ENCODE data around the gene UBE2N.
"Not testable (repeated sequence)": the region's sequence is repeated elsewhere in the genome, so short reads cannot be mapped to it uniquely, and the experiment has no call there.

Gene UBE2N

DNA sequence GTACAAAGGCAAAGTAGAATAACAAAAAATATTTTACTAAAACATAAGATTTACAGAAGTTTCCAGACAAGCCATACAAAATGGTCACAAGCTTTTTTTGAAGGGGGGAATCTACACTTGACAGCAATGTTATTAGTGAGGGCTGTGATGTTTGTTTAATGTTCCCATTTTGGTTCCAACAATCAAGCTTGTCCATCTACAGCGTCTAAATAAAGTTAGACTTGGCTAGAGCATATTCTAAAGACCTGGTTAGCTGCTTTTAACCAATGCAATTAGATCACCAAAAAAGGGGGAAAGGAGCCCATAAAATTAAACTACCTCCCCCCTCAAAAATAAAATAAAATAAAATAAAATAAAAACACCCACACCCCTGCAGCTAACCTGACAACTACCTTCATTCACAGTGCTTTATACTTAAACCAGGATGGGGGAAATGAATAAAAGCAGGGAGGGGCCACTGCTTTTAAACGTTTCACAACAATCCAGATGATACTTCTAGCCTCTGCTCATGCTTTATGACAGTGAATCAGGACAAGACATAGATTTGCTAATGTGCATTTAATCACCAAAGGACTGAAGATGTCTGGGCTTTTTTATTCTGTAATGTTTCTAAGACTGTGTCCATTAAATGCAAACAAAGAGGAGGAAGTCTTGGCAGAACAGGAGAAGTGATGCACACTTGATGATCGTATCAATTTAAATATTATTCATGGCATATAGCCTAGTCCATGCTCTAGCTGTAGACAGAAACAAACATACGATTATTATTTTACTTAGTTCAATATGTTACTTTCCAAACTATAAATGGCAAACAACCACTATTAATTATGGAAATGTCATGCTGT lies 32.2 kb downstream of the UBE2N start:
- DNase-seq: not testable (repeated sequence)

DNA sequence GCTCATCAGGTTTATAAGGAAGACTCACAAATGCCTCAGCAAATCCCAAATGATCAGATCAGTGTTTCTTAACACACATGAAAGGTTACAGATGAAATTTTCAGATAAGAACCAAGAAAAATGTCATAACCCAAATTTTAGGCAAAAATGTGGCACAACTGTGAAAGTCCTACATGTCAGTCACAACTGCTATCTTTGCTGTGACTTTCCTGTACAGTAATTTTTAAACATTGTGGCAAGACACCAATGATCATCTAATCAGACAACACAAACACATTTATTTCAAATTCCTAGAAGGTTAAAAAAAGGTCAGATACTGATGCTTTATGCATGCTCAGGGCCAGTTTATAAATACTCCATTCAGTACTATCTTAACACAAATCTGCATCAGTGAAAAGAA lies 32.9 kb downstream of the UBE2N start:
- no peak for DNase-seq

DNA sequence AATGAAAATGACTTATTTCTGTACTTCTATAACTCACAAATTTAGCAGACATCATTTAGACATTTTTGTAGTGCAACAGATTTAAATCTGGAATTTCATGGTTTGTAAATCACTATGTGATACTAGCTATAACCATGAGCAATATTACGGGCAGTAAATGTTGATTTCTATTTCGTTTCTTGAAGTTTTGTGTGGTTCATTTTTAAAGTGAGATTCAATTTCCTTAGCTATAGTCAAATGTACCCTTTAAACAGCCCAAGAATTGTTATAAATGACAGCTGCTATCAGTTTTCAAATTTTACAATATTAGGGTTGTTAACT lies 33.8 kb downstream of the UBE2N start:
- DNase-seq: no peak

DNA sequence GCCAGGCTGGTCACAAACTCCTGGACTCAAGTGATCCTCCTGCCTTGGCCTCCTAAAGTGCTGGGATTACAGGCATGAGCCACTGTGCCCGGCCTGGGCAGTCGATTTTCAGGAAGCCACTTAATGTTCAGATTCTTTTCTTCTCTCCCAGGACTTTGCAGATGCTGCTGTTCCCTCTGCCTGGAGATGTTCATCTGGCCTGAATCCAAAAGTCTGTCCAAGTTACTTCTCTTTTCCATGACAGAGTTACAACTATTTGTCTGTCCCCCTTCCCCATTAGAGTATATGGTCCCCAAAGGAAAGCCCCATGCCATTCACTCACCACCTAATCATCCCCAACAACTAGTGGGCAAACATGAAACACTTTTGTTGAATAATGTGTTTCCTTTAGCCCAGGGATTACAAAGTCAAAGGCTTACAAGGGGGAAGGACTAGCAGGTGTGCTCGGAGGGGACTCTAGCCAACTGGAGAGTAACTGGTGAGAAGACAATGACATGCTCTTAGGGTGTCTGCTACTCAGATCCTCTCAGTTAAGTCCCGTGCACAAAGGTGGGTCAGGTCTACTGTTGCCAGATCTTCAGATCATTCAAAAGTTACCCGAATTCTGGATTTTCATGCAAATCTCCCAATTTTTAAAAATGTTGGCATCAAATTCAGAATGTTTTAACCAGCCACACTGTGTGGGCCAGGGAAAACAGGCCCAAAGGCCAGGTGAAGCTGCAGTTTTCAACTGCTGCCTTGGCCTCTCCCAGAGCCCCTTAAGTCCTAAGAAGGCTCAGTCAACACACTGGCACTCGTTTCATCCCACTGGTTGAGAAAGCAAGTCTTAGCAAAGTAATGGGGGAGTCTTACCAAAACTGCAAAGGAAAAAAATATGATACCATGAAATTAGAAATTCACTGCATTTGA lies 34.4 kb downstream of the UBE2N start:
- no peak for DNase-seq

DNA sequence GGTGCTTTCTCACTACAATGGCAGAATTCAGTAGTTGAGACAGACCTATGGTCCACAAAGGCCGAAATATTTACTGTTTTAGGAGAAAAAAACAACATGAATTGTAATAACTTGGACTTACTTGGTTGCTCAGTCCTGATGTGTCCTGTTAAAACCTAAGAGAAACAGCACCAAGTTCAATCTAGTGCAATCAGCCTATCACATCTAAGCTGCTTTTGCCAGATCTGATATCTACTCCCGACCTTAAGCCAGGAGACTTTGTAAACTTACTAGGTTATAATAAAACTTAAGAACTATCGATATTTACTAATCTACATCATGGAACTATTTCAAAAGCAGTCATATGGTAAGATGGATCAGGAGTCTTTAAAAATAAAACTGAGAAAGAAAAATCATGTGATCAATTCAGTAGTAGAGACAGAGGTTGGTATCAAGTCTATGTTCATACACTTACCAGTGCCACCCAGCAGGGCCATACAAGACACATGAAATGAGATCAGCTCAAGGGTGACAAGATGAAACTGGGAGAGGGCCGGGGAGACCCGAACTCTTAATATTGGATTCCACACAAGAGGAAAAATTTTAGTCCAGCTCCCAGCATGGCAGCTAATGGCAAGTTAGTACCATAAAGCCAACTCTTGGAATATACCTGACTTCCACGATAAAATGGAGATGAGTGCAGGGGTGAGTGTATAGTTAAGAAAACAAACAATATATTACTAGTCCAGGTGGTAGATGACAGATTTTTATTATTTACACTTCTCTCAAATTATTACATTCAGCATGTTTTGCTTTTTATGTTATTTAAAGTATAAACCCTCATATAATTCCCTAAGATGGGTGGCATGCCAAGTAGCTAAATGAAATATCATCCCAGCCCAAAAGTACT lies 36.5 kb downstream of the UBE2N start:
- no peak for DNase-seq

DNA sequence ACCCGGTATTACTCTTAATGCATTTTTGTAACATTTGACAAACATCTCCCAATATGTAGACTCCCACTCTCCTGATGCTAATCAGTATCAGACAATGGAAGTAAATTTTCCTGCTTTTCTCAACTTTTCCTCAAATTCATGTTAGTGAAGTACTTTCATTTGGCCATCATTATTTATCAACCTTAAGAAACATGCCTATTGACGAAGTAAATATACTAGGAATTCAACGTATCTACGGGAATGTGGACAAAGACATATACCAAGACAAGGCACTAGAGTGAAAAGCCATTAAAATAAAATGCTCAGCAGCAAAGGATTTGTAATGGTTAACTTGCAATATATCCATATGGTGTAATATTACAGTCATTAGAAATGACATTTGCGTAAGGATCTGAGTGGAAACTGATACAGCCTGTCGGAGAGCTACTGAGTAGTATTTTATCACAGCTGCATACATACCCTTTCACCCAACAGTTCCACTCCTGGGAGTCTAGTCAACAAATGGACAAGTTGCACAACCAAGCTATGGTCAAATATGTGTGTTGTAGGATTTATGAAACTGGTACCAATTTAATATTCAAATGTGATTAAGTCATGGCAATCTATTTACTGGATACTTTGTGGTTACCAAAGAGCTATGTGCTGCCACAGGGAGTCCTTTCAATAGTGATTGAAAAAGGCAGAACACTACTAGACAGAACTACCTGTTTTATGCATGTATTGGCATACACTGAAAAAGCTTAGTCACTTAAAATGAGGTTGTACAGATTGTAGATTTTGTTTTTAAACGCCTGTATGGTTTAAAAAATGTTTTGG lies 37.6 kb downstream of the UBE2N start:
- peak; percentile 14 for DNase-seq

DNA sequence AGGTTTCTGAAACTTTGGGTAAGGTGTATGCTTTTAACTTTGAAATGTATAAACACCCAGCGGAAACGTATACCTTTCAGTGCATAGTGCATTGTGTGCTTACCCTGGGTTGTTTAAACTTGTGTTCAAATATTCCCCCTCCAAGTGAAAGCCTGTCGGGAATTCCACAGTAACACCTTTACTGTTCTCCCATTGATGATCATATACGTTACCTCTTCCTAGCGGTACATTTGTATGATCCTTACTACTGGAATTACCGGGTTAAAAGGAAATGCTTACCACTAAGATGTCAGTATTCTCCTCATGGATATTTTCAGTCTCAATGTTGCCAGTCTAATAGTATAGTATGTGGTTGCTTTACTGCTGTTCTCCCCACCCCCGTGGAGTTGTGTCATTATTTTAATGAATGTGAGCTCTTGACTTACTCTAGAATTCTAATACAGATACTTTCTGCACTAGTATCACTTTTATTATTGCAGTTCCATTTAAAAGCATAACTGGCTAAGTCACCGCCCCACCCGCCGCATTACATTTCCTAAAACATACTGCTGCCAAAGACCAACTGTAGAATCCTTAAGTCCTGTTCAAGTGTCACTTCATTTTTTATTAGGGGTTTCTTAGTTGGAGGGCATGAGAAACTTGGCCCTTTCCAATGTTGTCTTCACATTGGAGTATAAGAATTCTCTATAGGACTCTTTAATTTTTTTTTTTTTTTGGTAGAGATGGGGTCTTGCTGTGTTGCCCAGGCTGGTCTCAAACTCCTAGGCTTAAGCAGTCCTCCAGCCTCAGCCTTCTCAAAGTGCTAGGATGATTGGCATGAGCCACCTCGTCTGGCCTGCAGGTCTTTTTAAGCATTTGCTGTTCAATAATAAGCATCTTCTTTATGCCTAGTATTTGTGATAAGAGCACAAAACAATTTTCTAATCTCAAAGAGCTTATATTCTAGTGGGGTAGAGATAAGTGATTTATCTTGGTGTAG lies 39.1 kb downstream of the UBE2N start:
- no peak for DNase-seq

DNA sequence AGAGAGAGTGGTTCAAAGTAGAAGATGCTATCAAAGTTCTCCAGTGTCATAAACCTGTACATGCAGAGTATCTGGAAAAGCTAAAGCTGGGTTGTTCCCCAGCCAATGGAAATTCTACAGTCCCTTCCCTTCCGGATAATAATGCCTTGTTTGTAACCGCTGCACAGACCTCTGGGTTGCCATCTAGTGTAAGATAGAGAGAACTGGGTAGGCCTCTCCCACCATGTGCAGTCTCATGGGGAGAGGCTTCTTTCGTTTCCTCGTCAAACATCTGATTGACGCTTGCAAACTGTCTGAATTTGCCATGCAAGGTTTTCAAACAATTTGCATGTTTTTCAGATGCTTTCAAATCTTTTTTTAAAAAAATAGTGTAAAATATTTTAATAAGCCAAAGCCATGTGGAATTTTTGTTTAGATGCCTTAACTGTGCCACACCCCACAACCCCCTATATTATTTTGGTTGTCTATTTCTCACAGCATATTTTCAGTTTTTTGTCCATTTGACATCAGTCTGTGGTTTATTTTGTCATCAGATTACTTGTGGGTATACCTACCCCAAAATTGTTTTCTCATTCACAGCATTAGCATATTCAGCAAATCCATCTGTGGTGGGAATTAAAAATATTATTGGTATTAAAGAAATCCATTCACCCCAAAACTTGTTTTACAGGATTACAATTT lies 42.4 kb downstream of the UBE2N start:
- DNase-seq: not testable (repeated sequence)

DNA sequence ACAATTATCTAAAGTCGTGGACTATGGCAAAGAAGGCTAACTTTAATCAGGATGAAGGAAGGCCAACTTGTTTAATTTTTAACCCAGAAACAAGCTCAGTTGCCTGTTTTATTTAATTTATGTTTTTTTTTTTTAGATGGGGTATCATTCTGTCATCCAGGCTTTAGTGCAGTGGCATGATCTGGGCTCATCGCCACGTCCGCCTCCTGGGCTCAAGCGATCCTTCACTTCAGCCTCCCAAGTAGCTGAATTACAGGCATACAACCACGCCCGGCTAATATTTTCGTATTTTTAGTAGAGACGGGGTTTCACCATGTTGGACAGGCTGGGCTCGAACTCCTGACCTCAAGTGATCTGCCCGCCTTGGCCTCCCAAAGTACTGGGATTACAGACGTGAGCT lies 44.3 kb downstream of the UBE2N start:
- no peak for DNase-seq

DNA sequence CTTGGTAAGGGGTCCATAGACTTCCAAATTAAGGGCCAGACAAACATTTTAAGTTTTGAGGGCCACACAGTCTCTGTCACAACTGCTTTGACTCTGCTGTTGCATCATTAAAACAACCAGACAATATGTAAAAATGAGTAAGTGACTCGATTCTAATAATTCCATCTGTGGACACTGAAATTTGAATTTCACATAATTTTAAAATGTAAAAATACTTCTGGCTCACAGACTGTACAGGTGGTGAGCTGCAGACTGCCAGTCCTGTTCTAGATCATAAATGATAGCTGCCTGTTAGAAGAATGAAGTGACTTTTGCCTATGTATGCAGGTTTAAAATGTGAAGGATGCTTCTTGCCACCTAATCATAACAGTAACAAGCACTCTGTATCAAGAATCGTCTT lies 48.3 kb downstream of the UBE2N start:
- no peak for DNase-seq

DNA sequence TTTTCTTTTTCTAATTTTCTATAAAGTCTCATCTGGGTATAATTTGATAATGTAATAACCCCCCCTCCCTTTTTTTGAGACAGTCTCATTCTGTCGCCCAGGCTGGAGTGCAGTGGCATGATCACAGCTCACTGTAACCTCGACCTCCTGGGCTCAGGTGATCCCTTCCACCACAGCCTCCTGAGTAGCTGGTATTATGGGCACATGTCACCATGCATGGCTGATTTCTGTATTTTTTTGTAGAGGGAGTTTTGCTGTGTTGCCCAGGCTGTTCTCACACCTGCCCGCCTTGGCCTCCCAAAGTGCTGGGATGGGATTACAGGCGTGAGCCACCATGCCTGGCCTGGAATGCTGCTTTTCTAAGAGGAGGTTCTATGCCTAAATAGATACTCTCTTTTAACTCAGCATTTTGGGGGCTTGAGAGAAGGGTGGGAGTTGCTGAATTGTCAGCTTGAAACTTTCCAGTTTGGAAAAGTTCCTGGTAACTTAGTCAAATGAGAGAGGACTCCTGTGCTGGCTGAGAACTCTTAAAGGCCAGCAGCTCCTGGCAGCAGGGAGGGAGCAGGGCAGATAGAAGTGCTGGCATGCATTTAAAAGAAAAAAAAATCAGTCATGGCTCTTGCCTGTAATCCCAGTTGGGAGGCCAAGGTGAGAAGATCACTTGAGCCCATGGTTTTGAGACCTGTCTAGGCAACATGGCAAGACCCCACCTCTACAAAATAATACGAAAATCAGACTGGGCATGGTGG lies 51.0 kb downstream of the UBE2N start:
- DNase-seq: peak; percentile 76

DNA sequence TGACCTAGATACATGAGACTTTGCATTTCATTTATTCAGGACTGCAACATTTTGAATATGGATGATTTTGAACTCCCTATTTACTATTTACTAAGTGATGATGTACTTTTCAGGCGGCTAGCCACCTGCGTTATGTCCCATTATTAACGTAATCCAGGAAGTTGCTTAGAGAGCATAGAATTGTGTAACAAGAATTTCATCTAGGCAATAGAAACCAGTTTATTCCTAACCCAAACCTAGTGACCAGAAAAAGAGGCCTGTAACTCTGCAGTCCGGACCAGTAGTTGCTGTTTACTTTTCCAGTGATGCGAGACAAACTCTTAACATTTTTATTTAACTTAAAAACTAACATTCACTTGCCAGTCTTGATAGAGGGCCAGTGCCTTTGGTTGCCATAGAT lies 51.7 kb downstream of the UBE2N start:
- peak; percentile 77 for DNase-seq

DNA sequence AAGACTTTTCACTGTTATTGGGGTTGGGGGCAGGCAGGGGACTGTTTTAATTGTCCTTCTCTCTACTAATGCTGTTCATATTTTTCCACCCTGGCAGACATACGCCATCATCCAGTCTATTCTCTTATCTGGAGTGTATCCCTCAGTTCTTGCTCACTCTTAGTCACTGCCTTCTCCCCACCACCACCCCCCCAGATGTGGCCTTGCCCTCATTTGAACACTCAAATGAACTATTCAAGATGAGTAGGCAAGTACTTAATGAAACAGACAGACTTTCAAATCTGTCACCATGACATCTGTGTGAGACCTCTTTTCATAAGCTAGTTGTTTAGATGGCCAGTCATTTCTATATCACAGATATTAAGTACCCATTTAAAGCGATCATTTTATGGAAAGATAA lies 54.0 kb downstream of the UBE2N start:
- DNase-seq: no peak

DNA sequence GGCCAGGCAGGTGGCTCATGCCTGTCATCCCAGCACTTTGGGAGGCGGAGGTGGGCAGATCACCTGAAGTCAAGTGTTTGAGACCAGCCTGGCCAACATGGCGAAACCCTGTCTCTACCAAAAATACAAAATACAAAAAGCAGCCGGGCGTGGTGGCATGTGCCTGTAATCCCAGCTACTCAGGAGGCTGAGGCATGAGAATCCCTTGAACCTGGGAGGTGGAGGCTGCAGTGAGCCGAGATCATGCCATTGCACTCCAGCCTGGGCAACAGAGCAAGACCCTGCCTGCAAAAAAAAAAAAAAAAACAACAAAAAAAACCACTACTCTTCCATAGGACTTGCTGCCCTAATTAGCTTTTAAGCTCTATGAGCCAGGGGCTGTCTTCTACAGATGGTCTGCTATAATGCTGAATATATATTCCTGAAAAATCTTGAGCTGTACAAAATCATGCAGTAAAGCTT lies 59.7 kb downstream of the UBE2N start:
- not testable (repeated sequence) for DNase-seq

DNA sequence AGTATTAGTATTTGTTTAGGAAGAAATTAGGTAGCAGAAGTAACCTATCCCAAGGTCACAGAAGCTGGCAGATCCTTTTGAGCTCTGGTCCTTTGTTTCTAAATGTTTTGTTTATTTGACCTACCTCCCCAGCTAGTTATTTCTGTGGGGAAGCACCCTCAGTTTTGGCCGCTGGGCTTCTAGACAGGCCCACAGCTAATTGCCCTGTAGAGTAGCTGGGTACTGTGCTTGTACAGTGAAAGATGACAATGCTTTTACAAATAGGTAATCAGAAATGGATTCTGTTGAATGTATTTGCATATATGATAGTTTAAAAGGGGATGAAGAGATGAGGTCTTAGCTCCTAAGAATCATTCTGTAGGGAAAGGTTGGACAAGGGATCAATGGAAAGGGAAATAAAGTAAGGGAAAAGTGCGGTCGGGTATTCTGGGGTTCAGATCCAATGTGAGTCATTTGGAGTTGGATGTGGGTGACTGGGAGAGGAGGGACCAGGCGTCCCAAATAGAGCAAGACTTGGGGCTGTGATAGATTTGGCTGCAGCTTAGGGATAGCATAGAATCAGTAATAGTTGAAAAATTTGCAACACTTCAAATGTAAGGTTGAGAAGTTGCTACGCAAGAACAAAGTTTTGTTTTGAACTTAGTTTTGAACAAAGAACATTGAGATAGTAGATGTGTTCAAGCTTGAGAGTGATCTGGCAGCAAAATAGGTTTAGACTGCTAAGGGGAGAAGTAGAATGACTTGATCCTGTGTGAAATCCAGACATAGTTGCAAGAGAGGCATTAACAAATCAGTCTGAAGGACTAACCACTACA lies 60.4 kb downstream of the UBE2N start:
- DNase-seq: no peak

DNA sequence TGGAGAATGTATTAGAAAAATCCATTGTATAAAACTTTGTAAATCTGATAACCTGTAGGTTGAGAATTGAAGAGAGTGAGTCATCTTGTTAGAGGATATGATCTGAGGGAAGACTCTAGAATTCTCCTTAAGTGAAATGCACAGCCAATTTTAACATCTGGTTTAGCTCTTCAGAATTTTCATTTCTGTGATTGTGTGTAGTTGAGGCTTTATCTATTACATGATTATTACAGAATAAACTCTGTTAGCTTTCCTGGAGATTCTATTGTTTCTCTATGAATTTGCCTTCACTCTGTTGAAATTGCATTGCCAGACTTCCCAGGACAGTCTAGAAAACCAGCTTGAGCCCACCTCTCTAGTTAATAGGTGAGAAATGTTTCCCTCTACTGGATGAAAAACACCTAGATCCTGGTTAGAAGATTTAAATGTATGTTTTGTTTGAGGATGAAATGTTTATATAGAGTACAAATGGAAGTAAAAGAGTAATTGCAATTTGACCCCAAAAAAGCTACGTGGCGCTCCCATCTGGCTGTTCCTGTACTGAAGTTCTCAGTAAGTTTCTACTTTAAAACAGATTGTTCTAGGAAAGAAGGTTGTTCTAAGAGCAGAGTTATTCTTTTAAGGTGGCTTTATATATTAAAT lies 61.1 kb downstream of the UBE2N start:
- peak; percentile 61 for DNase-seq

DNA sequence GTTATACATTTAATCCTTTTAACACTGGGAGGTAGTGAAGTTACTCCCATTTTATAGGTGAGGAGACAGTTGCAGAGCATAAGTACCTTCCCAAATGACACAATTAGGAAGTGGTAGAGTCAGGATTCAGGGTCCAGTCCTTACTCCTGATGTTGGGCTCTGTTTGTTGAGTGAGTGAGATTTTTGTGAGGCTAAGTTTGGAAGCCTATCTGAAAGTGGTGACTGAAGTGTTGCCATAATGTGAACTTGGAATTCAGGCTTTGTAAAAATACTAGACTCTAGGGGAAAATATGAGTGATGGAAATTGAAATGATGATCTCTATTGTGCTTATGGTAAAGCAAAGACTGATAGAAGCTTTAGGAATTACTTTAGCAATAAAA lies 61.8 kb downstream of the UBE2N start:
- DNase-seq: no peak

Measured in DMS53 (cell line).